Measurements from ENCODE around the gene TCF20. TPM values are rescaled to one million over a fixed set of nuclear protein-coding genes. Genes with fewer than 3 reads are reported as not detected.

The TCF20 gene
- total RNA-seq, 4 donors from 2014 or later, result 40.2 to 52.5 (median 41.0) TPM

- H3K4me3 ChIP-seq, result no peak overlapping the region
- WGBS, 2 donors, result 76 to 77% methylated on average over 2 to 4 of the region's 5 CpGs
- no peak for TF ChIP-seq CTCF (IDR thresholded peaks at IDR 0.05)
- no peak for TF ChIP-seq POLR2A (IDR thresholded peaks at IDR 0.05)
- intact Hi-C loops (cut with DNase I), result no loop called here
- peaks cover 12 to 69% (median 20%) of the 10 kb centered on the region in 3 donors for H3K4me1 ChIP-seq
- DNase-seq, result no peak
- no peaks in the 10 kb centered on the region for H3K36me3 ChIP-seq
- H3K27me3 ChIP-seq, result peaks cover 0 to 25% (median 0%) of the 10 kb centered on the region in 4 donors
- no peak overlapping the region for H3K27ac ChIP-seq
- no peaks in the 10 kb centered on the region for H3K9me3 ChIP-seq
These were observed 10.4 kb upstream of the TCF20 start for GRCh38 chr22:42280836-42281235.

GRCh38 chr22:42280140-42280539 lies 9.7 kb upstream of the TCF20 start:
- Histone ChIP-seq H3K4me1 (peaks cover 12 to 76% (median 23%) of the 10 kb centered on the region in 3 donors), H3K4me3 (no peak overlapping the region), H3K36me3 (no peaks in the 10 kb centered on the region), H3K9me3 (no peaks in the 10 kb centered on the region), H3K27ac (no peak overlapping the region), H3K27me3 (peaks cover 0 to 23% (median 0%) of the 10 kb centered on the region in 4 donors)
- DNase-seq, result no peak
- TF ChIP-seq CTCF (IDR thresholded peaks at IDR 0.05) (no peak), POLR2A (IDR thresholded peaks at IDR 0.05) (no peak)
- WGBS, 2 donors, result 86 to 93% methylated on average over 9 of the region's 9 CpGs
- intact Hi-C loops (cut with DNase I), result no loop called here

GRCh38 chr22:42279425-42280020 lies 9.1 kb upstream of the TCF20 start:
- H3K9me3 ChIP-seq, result no peaks in the 10 kb centered on the region
- no peak overlapping the region for H3K4me3 ChIP-seq
- H3K27me3 ChIP-seq, result peaks cover 0 to 16% (median 0%) of the 10 kb centered on the region in 4 donors
- peaks cover 12 to 81% (median 26%) of the 10 kb centered on the region in 3 donors for H3K4me1 ChIP-seq
- no peak for DNase-seq
- H3K27ac ChIP-seq, result no peak overlapping the region
- 77 to 83% methylated on average over 7 to 8 of the region's 13 CpGs for WGBS, 2 donors
- intact Hi-C loops (cut with DNase I), result loop anchor here (5.0 kb wide), 1 partner anchor 158 kb away; no protein-coding TSS in a partner anchor
- H3K36me3 ChIP-seq, result no peaks in the 10 kb centered on the region
- TF ChIP-seq CTCF (IDR thresholded peaks at IDR 0.05), result no peak
- no peak for TF ChIP-seq POLR2A (IDR thresholded peaks at IDR 0.05)

GRCh38 chr22:42277988-42278776 lies 7.7 kb upstream of the TCF20 start:
- Histone ChIP-seq H3K36me3 (no peaks in the 10 kb centered on the region), H3K4me3 (no peak overlapping the region), H3K27ac (no peak overlapping the region), H3K4me1 (peaks cover 2 to 80% (median 24%) of the 10 kb centered on the region in 3 donors), H3K27me3 (peaks cover 0 to 3% (median 0%) of the 10 kb centered on the region in 4 donors), H3K9me3 (no peaks in the 10 kb centered on the region)
- TF ChIP-seq CTCF (IDR thresholded peaks at IDR 0.05) (peak in 4 of 6 experiments; percentile 8 to 38 (median 28)), POLR2A (IDR thresholded peaks at IDR 0.05) (no peak)
- 44 to 68% methylated on average over 9 to 17 of the region's 21 CpGs for WGBS, 2 donors
- intact Hi-C loops (cut with DNase I), result loop anchor here (5.0 kb wide), 1 partner anchor 159 kb away; no protein-coding TSS in a partner anchor
- DNase-seq, result no peak

- Histone ChIP-seq H3K27me3 (no peaks in the 10 kb centered on the region), H3K36me3 (no peaks in the 10 kb centered on the region), H3K4me1 (peaks cover 0 to 78% (median 16%) of the 10 kb centered on the region in 3 donors), H3K4me3 (no peak overlapping the region), H3K27ac (no peak overlapping the region), H3K9me3 (no peaks in the 10 kb centered on the region)
- intact Hi-C loops (cut with DNase I), result loop anchor here (5.0 kb wide), 1 partner anchor 160 kb away; no protein-coding TSS in a partner anchor
- TF ChIP-seq POLR2A (IDR thresholded peaks at IDR 0.05) (no peak), CTCF (IDR thresholded peaks at IDR 0.05) (no peak)
- DNase-seq, result no peak
- WGBS, 2 donors, result 90 to 91% methylated on average over 4 of the region's 4 CpGs
These were observed 6.8 kb upstream of the TCF20 start for GRCh38 chr22:42277232-42277753.
